HL-60 (cell line): ENCODE results near the gene CNTNAP2.

Source experiments
- DNase-seq, 2 experiments: peaks; one replicate each; pipeline ENCODE4 v3.0.0-alpha.2; 2010 to 2020; ENCODE audit warnings: low read depth in 1 of 2, low spot score in 1 of 2
- H3K27ac ChIP-seq: fragments of 250-450 bp; sonication (Bioruptor Pico); replicated peaks from 2 replicates; pipeline ENCODE4 v1.5.1; 2020; ENCODE audit warnings: mild to moderate bottlenecking, moderate library complexity
- H3K27me3 ChIP-seq: fragments of 250-450 bp; sonication (Bioruptor Pico); 2 replicates; pipeline ENCODE4 v1.5.1; 2021; ENCODE audit warnings: mild to moderate bottlenecking, moderate library complexity; ENCODE audit not compliant: insufficient read depth, poor library complexity, severe bottlenecking
- H3K4me3 ChIP-seq: replicated peaks from 2 replicates; pipeline ENCODE4 v1.5.1; 2011; ENCODE audit warnings: mild to moderate bottlenecking, control low read depth, low read length; ENCODE audit not compliant: insufficient read depth
- CTCF ChIP-seq: IDR thresholded peaks from one replicate; pipeline ENCODE4 v1.5.1; 2011; ENCODE audit warnings: low read length, control low read depth, inconsistent platforms; ENCODE audit not compliant: insufficient read depth
- GABPA ChIP-seq: IDR thresholded peaks from 2 replicates; pipeline ENCODE4 v1.6.1; 2012; ENCODE audit warnings: low read depth
- POLR2AphosphoS5 ChIP-seq: IDR thresholded peaks from 2 replicates; pipeline ENCODE4 v1.6.1; 2012; ENCODE audit warnings: low read depth
- REST ChIP-seq: IDR thresholded peaks from 2 replicates; pipeline ENCODE4 v1.6.1; 2012; ENCODE audit warnings: low read depth; ENCODE audit not compliant: insufficient replicate concordance
- SPI1 ChIP-seq: IDR thresholded peaks from 2 replicates; pipeline ENCODE4 v1.6.1; 2012; ENCODE audit warnings: low read depth, mild to moderate bottlenecking, borderline replicate concordance

Gene CNTNAP2

GRCh38 chr7:148161776-148162175, 2045.2 kb downstream of the CNTNAP2 start:
- DNase-seq = no peak
- no peak overlapping the region for H3K4me3 ChIP-seq
- TF ChIP-seq REST = no peak
- no peak for TF ChIP-seq SPI1
- TF ChIP-seq POLR2AphosphoS5 = no peak
- TF ChIP-seq CTCF = no peak
- TF ChIP-seq GABPA = no peak
- no peaks in the 10 kb centered on the region for H3K27me3 ChIP-seq
- H3K27ac ChIP-seq = no peak overlapping the region

GRCh38 chr7:148162808-148163207, 2046.2 kb downstream of the CNTNAP2 start:
- no peaks in the 10 kb centered on the region for H3K27me3 ChIP-seq
- no peak for DNase-seq
- TF ChIP-seq CTCF = no peak
- TF ChIP-seq REST = no peak
- no peak for TF ChIP-seq GABPA
- TF ChIP-seq SPI1 = no peak
- no peak for TF ChIP-seq POLR2AphosphoS5
- H3K27ac ChIP-seq = no peak overlapping the region
- H3K4me3 ChIP-seq = no peak overlapping the region

- TF ChIP-seq CTCF (no peak), SPI1 (no peak), REST (no peak), POLR2AphosphoS5 (no peak), GABPA (no peak)
- no peak overlapping the region for H3K27ac ChIP-seq
- H3K27me3 ChIP-seq = no peaks in the 10 kb centered on the region
- H3K4me3 ChIP-seq = no peak overlapping the region
- DNase-seq = no peak
Observed at GRCh38 chr7:148163246-148163645, 2046.6 kb downstream of the CNTNAP2 start.
